IPS-15b (cell line): ENCODE measurements around the gene OR52M1.
"Not testable (repeated sequence)": the region's sequence is repeated elsewhere in the genome, so short reads cannot be mapped to it uniquely, and the experiment has no call there.

Experiments used
- H3K27me3 ChIP-seq: one replicate; pipeline ENCODE4 v1.6.1; 2013; ENCODE audit warnings: low read length; ENCODE audit not compliant: control insufficient read depth, insufficient read depth
- H3K36me3 ChIP-seq: one replicate; pipeline ENCODE4 v1.6.1; 2013; ENCODE audit warnings: low read length; ENCODE audit not compliant: control insufficient read depth, insufficient read depth
- H3K4me1 ChIP-seq: one replicate; pipeline ENCODE4 v1.6.1; 2013; ENCODE audit warnings: mild to moderate bottlenecking, low read length; ENCODE audit not compliant: control insufficient read depth, insufficient read depth
- H3K4me3 ChIP-seq: one replicate; pipeline ENCODE4 v1.5.1; 2013; ENCODE audit warnings: low read depth, low read length
- H3K9ac ChIP-seq: one replicate; pipeline ENCODE4 v1.6.1; 2013; ENCODE audit warnings: low read depth, mild to moderate bottlenecking, low read length
- H3K9me3 ChIP-seq: one replicate; pipeline ENCODE4 v1.6.1; 2013; ENCODE audit warnings: mild to moderate bottlenecking, low read length; ENCODE audit not compliant: control insufficient read depth, insufficient read depth

The OR52M1 gene

GRCh38 chr11:4544891-4545290, at the start of gene OR52M1:
Gene OR52M1, plus strand, starts transcription at chr11:4545191. Its CDS starts 0 bp downstream, at chr11:4545191.
- no peaks in the 10 kb centered on the region for H3K9me3 ChIP-seq
- no peaks in the 10 kb centered on the region for H3K4me1 ChIP-seq
- H3K9ac ChIP-seq = no peak within 1 kb of the TSS
- no peak within 1 kb of the TSS for H3K4me3 ChIP-seq
- peaks cover 8% of the 10 kb centered on the region for H3K27me3 ChIP-seq
- H3K36me3 ChIP-seq = no peaks in the 10 kb centered on the region

- H3K9ac ChIP-seq = no peak overlapping the region
- no peaks in the 10 kb centered on the region for H3K4me1 ChIP-seq
- no peaks in the 10 kb centered on the region for H3K27me3 ChIP-seq
- no peak overlapping the region for H3K4me3 ChIP-seq
- H3K9me3 ChIP-seq = no peaks in the 10 kb centered on the region
- no peaks in the 10 kb centered on the region for H3K36me3 ChIP-seq
Observed at GRCh38 chr11:4495487-4495886, 49.5 kb upstream of the OR52M1 start.

- Histone ChIP-seq H3K9ac (no peak overlapping the region), H3K4me3 (no peak overlapping the region), H3K9me3 (no peaks in the 10 kb centered on the region), H3K36me3 (no peaks in the 10 kb centered on the region), H3K27me3 (no peaks in the 10 kb centered on the region), H3K4me1 (no peaks in the 10 kb centered on the region)
Observed at GRCh38 chr11:4495986-4496385, 49.0 kb upstream of the OR52M1 start.

- Histone ChIP-seq H3K9ac (no peak overlapping the region), H3K4me1 (no peaks in the 10 kb centered on the region), H3K4me3 (no peak overlapping the region), H3K27me3 (no peaks in the 10 kb centered on the region), H3K9me3 (no peaks in the 10 kb centered on the region), H3K36me3 (no peaks in the 10 kb centered on the region)
Observed at GRCh38 chr11:4496557-4497248, 48.3 kb upstream of the OR52M1 start.

- H3K4me1 ChIP-seq = no peaks in the 10 kb centered on the region
- H3K9me3 ChIP-seq = no peaks in the 10 kb centered on the region
- no peaks in the 10 kb centered on the region for H3K36me3 ChIP-seq
- no peak overlapping the region for H3K9ac ChIP-seq
- no peak overlapping the region for H3K4me3 ChIP-seq
- H3K27me3 ChIP-seq = no peaks in the 10 kb centered on the region
Observed at GRCh38 chr11:4508886-4509285, 36.1 kb upstream of the OR52M1 start.

GRCh38 chr11:4511282-4512245, 33.4 kb upstream of the OR52M1 start:
- no peak overlapping the region for H3K9ac ChIP-seq
- H3K4me1 ChIP-seq = no peaks in the 10 kb centered on the region
- H3K27me3 ChIP-seq = no peaks in the 10 kb centered on the region
- no peak overlapping the region for H3K4me3 ChIP-seq
- H3K9me3 ChIP-seq = no peaks in the 10 kb centered on the region
- no peaks in the 10 kb centered on the region for H3K36me3 ChIP-seq

GRCh38 chr11:4514196-4514595, 30.8 kb upstream of the OR52M1 start:
- Histone ChIP-seq H3K27me3 (no peaks in the 10 kb centered on the region), H3K4me1 (no peaks in the 10 kb centered on the region), H3K9me3 (no peaks in the 10 kb centered on the region), H3K4me3 (no peak overlapping the region), H3K9ac (no peak overlapping the region), H3K36me3 (no peaks in the 10 kb centered on the region)

GRCh38 chr11:4522339-4522738, 22.7 kb upstream of the OR52M1 start:
- Histone ChIP-seq H3K27me3 (no peaks in the 10 kb centered on the region), H3K9me3 (no peaks in the 10 kb centered on the region), H3K4me1 (peaks cover 3% of the 10 kb centered on the region), H3K36me3 (no peaks in the 10 kb centered on the region), H3K9ac (no peak overlapping the region), H3K4me3 (no peak overlapping the region)

- Histone ChIP-seq H3K36me3 (no peaks in the 10 kb centered on the region), H3K4me3 (no peak overlapping the region), H3K9me3 (no peaks in the 10 kb centered on the region), H3K9ac (no peak overlapping the region), H3K4me1 (peaks cover 3% of the 10 kb centered on the region), H3K27me3 (no peaks in the 10 kb centered on the region)
Observed at GRCh38 chr11:4522752-4523151, 22.2 kb upstream of the OR52M1 start.

GRCh38 chr11:4523666-4524065, 21.3 kb upstream of the OR52M1 start:
- Histone ChIP-seq H3K27me3 (no peaks in the 10 kb centered on the region), H3K4me1 (peaks cover 3% of the 10 kb centered on the region), H3K4me3 (no peak overlapping the region), H3K36me3 (no peaks in the 10 kb centered on the region), H3K9ac (no peak overlapping the region), H3K9me3 (no peaks in the 10 kb centered on the region)

GRCh38 chr11:4527926-4528325, 17.1 kb upstream of the OR52M1 start:
- Histone ChIP-seq H3K27me3 (no peaks in the 10 kb centered on the region), H3K36me3 (no peaks in the 10 kb centered on the region), H3K9me3 (no peaks in the 10 kb centered on the region), H3K4me3 (no peak overlapping the region), H3K4me1 (no peaks in the 10 kb centered on the region), H3K9ac (no peak overlapping the region)

- not testable (repeated sequence) for H3K4me1 ChIP-seq, H3K27me3 ChIP-seq, H3K36me3 ChIP-seq, H3K9ac ChIP-seq, H3K9me3 ChIP-seq, H3K4me3 ChIP-seq
Observed at GRCh38 chr11:4531686-4532085, 13.3 kb upstream of the OR52M1 start.
